ENCODE data around the gene MOB1B. TPM values are rescaled to one million over a fixed set of nuclear protein-coding genes. Genes with fewer than 3 reads are reported as not detected.

MOB1B gene
- total RNA-seq, 1 donor from 2014 or later = 30.6 TPM

- no peaks in the 10 kb centered on the region for H3K36me3 ChIP-seq
- TF ChIP-seq EZH2phosphoT487 (IDR thresholded peaks at IDR 0.05) = no peak
- no peak for TF ChIP-seq CTCF (IDR thresholded peaks at IDR 0.05)
- TF ChIP-seq EZH2 (IDR thresholded peaks at IDR 0.05) = no peak
- no peak for DNase-seq (ENCODE audit: low spot score)
- no peaks in the 10 kb centered on the region for H3K9me3 ChIP-seq (ENCODE audit: low read depth)
- H3K4me3 Mint-ChIP-seq = no peak overlapping the region
- peaks cover 4% of the 10 kb centered on the region for H4K20me1 ChIP-seq (ENCODE audit: low read depth)
- peaks cover 6% of the 10 kb centered on the region for H3K36me3 Mint-ChIP-seq
- H3K9me3 Mint-ChIP-seq = no peaks in the 10 kb centered on the region
- no peak overlapping the region for H3K27ac ChIP-seq
- no peaks in the 10 kb centered on the region for H3K27me3 Mint-ChIP-seq (ENCODE audit: insufficient read depth, low read depth)
- H3K4me2 ChIP-seq = no peak overlapping the region
- no peak overlapping the region for H2AFZ ChIP-seq (replicated peaks)
- no peaks in the 10 kb centered on the region for H3K27me3 ChIP-seq
- H3K4me1 ChIP-seq = no peaks in the 10 kb centered on the region
- H3K27ac Mint-ChIP-seq = no peak overlapping the region
- H3K9ac ChIP-seq = no peak overlapping the region
- H3K4me1 Mint-ChIP-seq = peaks cover 5% of the 10 kb centered on the region
- H3F3A ChIP-seq (ENCODE audit: low read depth) = no peaks in the 10 kb centered on the region
- H3K79me2 ChIP-seq (ENCODE audit: low read depth) = peaks cover 55% of the 10 kb centered on the region
- H3K4me3 ChIP-seq = no peak overlapping the region
These were observed 54.5 kb downstream of the MOB1B start for GRCh38 chr4:70956549-70957210.

GRCh38 chr4:70958681-70959080 is 56.5 kb downstream of the MOB1B start:
- no peak for DNase-seq (ENCODE audit: low spot score)
- peaks cover 4% of the 10 kb centered on the region for H4K20me1 ChIP-seq (ENCODE audit: low read depth)
- no peaks in the 10 kb centered on the region for H3K36me3 ChIP-seq
- H3K27me3 Mint-ChIP-seq (ENCODE audit: insufficient read depth, low read depth) = no peaks in the 10 kb centered on the region
- H3K79me2 ChIP-seq (ENCODE audit: low read depth) = peaks cover 41% of the 10 kb centered on the region
- no peak for TF ChIP-seq EZH2phosphoT487 (IDR thresholded peaks at IDR 0.05)
- TF ChIP-seq CTCF (IDR thresholded peaks at IDR 0.05) = no peak
- TF ChIP-seq EZH2 (IDR thresholded peaks at IDR 0.05) = no peak
- no peaks in the 10 kb centered on the region for H3K9me3 Mint-ChIP-seq
- H3K4me3 ChIP-seq = no peak overlapping the region
- no peak overlapping the region for H3K27ac ChIP-seq
- peaks cover 3% of the 10 kb centered on the region for H3K4me1 Mint-ChIP-seq
- no peak overlapping the region for H3K4me2 ChIP-seq
- no peaks in the 10 kb centered on the region for H3F3A ChIP-seq (ENCODE audit: low read depth)
- H3K36me3 Mint-ChIP-seq = peaks cover 8% of the 10 kb centered on the region
- no peak overlapping the region for H3K27ac Mint-ChIP-seq
- H2AFZ ChIP-seq (replicated peaks) = no peak overlapping the region
- H3K9me3 ChIP-seq (ENCODE audit: low read depth) = no peaks in the 10 kb centered on the region
- H3K4me3 Mint-ChIP-seq = no peak overlapping the region
- H3K4me1 ChIP-seq = no peaks in the 10 kb centered on the region
- no peak overlapping the region for H3K9ac ChIP-seq
- no peaks in the 10 kb centered on the region for H3K27me3 ChIP-seq

GRCh38 chr4:70969076-70969475 is 66.9 kb downstream of the MOB1B start:
- no peaks in the 10 kb centered on the region for H3K27me3 Mint-ChIP-seq (ENCODE audit: insufficient read depth, low read depth)
- Histone ChIP-seq H3K9ac (no peak overlapping the region), H3K4me3 (no peak overlapping the region), H3K9me3 (ENCODE audit: low read depth) (no peaks in the 10 kb centered on the region), H3K27me3 (no peaks in the 10 kb centered on the region), H3K79me2 (ENCODE audit: low read depth) (no peaks in the 10 kb centered on the region), H3K36me3 (no peaks in the 10 kb centered on the region), H3K27ac (no peak overlapping the region), H3F3A (ENCODE audit: low read depth) (no peaks in the 10 kb centered on the region), H4K20me1 (ENCODE audit: low read depth) (no peaks in the 10 kb centered on the region), H3K4me2 (no peak overlapping the region), H3K4me1 (no peaks in the 10 kb centered on the region), H2AFZ (replicated peaks) (no peak overlapping the region)
- DNase-seq (ENCODE audit: low spot score) = no peak
- no peak overlapping the region for H3K27ac Mint-ChIP-seq
- TF ChIP-seq EZH2 (IDR thresholded peaks at IDR 0.05) = no peak
- TF ChIP-seq CTCF (IDR thresholded peaks at IDR 0.05) = no peak
- TF ChIP-seq EZH2phosphoT487 (IDR thresholded peaks at IDR 0.05) = no peak
- no peaks in the 10 kb centered on the region for H3K4me1 Mint-ChIP-seq
- peaks cover 14% of the 10 kb centered on the region for H3K36me3 Mint-ChIP-seq
- H3K9me3 Mint-ChIP-seq = no peaks in the 10 kb centered on the region
- no peak overlapping the region for H3K4me3 Mint-ChIP-seq
